HG02852 (cell line): ENCODE measurements around the gene CLDN12.

Experiments used
- ATAC-seq: cut with Tn5 transposase; IDR thresholded peaks from one replicate; pipeline ENCODE4 v1.9.1; 2021; ENCODE audit warnings: mild to moderate bottlenecking, moderate library complexity; ENCODE audit not compliant: unreplicated experiment

Gene CLDN12

DNA sequence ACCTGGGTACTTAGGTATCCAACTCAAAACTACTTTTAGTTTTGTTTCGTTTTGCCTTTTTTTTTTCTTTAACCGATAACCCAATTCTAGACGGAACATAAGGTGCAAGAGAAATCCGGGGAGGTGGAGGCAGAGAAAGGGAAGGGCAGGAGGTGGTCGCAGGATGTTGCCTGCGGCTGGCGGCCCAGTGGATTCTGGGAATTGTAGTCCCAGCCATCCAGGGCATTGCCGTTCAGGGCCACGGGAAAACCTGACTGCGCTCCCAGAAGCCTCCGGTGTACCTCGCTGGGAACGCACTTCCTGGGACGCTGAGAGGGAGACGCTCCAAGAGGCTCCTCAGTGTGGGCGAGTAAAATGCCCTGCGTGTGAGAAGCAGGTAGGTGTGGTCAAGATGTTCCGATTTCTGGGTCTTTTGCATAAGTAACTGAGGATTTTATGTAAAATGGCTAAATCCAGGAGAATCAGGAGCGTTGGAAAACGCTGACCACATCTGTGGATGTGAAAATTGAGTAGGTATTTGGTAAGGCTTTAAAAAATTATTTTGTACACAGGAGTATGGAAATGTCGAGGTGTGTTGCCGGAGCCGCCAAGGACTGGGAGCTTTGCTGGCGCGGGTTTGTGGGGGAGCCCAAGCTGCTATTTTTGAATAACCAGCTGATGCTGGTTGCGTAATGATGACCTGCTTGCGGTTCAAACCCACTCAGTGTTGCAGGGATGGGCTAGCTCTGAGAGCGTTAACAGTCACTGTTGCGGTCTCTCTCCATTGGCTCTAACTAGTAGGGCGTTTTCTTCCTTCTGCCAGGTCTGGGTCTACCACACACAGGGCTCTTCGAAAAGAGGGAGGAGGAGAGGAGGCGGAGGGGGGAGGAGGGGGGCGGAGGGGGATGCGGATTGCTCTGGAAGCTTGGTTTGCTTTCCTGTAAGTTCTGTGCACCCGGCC lies at the start of gene CLDN12:
CLDN12 (plus strand) TSS at position 288 of the 940 bp plus-strand sequence. CDS start 9,216 bp downstream, outside the sequence.
- ATAC-seq: peak; percentile 96

GRCh38 chr7:90383422-90383821 lies 19.8 kb upstream of the CLDN12 start:
- ATAC-seq: no peak

GRCh38 chr7:90383861-90384260 lies 19.4 kb upstream of the CLDN12 start:
- no peak for ATAC-seq

DNA sequence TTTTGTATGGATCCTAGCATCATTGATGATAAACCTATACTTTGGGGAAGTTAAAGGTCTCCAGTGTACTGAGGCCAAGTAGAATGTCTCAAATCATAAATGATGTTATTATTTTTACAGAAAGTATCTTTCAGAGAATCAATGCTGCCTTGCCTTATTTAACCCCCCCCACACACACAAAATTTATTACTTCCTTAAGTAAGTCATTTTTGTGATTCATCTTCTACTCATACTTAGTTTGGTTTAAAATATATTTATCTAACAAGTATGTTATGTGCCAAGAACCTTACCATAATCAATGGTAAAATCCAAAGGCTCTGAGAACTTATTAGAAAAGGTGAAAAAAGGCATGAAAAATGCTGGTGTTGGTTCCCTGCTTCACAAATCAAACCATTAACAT lies 18.8 kb upstream of the CLDN12 start:
- no peak for ATAC-seq

- no peak for ATAC-seq
Measured at GRCh38 chr7:90387470-90388240, 15.6 kb upstream of the CLDN12 start.

- ATAC-seq: no peak
Measured at GRCh38 chr7:90390926-90391325, 12.3 kb upstream of the CLDN12 start.

GRCh38 chr7:90391488-90391887 lies 11.8 kb upstream of the CLDN12 start:
- ATAC-seq: no peak

DNA sequence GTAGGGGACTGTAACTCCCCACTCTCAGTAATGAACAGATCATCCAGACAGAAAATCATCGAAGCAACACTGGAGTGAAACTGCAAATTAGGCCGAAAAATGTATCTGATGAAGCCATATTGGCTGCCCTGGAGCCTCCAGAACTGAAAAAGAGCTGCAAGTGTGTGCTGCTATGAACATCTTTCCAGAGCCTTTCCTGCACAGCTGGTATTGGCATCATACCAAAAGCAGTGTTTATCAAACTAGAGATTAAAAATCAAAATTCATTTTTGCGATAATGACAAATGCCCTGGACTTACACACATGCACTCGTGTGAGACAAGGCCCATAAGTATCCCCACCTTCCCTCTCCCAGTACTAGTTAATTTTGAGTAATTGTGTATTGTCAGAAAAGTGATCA lies 6.8 kb upstream of the CLDN12 start:
- no peak for ATAC-seq

DNA sequence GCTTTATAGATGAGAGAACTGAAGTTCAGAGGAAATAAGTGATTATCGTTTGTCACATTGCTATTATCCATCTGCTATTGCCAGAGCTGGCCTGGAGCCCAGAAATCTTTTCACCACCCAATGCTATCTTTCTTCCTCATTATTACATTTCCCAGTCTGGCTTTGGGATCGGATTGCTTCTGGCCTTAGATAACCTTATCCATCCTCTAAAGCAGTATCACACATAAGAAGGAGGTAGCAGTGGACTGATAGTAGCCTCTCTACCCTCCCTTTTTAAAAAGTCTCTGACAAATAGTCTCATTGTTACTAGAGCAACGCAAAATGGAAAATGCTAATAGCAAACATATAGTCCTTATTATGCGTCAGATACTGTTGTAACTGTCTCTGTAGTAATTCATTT lies 1.3 kb upstream of the CLDN12 start:
- ATAC-seq: no peak

- no peak for ATAC-seq
Measured at GRCh38 chr7:90402785-90403173, 482 bp upstream of the CLDN12 start.

DNA sequence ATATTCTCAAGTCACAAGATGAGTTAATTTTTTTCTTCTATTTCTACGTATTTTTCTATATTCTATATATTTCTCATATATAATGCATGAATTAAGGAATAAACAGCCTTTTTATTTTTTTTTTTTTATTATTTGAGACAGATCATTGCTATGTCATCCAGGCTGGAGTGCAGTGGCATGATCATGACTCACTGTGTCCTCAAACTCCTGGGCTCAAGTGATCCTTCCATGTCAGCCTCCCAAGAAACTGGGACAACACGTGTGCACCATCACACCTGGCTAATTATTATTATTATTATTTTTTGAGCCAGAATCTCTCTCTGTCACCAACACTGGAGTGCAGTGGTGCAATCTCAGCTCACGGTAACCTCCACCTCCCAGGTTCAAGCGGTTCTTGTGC lies 1.5 kb downstream of the CLDN12 start:
- ATAC-seq: no peak

DNA sequence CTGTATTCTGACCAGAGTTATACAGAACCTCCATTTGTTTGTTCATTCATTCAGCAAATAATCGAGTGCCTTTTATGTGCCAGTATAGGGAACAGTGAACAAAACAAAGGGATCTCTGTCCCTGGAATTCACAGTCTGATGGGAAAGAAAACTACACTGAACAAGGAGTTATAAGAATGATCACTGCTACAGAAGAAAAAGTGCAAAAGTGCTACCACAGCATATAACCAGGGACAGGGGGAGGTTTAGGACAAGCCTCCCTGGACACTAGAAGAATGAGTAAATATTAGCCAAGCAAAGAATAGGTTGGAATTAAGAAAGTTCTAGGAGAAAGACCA lies 4.2 kb downstream of the CLDN12 start:
- ATAC-seq: no peak

GRCh38 chr7:90408142-90408541 lies 4.9 kb downstream of the CLDN12 start:
- ATAC-seq: no peak

DNA sequence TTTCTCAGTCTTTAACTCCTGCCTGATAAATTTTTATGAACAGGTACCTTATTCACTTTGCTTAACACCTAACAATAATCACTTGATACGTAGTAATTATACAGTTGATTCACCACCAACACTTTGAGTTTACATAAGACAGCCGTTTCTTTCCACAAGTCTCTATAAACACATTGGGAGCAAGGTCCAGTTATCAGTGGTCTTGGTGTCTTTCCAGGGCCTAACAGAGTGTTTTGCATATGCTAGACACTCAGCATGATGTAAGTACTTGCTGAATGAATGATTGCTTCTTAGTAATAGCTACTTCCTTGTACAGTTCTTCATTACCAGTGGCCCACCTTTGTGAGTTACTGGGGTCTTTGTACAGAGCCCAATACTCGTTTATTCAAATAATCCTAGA lies 6.4 kb downstream of the CLDN12 start:
- ATAC-seq: no peak

GRCh38 chr7:90411510-90411909 lies 8.2 kb downstream of the CLDN12 start:
- ATAC-seq: no peak

- no peak for ATAC-seq
Measured at GRCh38 chr7:90412458-90413184, 9.4 kb downstream of the CLDN12 start.

- ATAC-seq: no peak
Measured at GRCh38 chr7:90413185-90413528, 9.9 kb downstream of the CLDN12 start.

GRCh38 chr7:90421651-90422050 lies 18.4 kb downstream of the CLDN12 start:
- ATAC-seq: no peak

DNA sequence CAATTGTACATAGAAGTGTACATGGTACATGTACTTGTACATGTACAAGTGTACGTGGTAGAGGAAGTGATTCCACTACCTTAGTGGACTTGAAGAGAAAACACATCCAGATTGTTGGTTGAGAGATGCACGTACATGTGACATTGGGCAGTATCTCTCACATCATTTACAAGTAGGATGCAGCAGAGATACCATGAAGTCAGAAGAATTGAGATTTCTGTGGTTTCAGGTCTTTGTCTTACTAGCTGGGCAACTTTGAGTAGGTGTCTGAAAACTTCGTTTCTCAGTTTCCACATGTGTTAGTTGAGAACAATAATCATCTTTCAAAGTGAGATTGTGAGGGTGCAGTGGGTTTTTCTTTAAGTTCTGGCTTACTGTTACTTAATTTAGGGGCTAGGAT lies 21.5 kb downstream of the CLDN12 start:
- peak; percentile 98 for ATAC-seq

GRCh38 chr7:90425376-90425775 lies 22.1 kb downstream of the CLDN12 start:
- no peak for ATAC-seq

- ATAC-seq: no peak
Measured at GRCh38 chr7:90430614-90431460, 27.6 kb downstream of the CLDN12 start.
